HEK293T (cell line): ENCODE measurements around the gene EFTUD2.

Source experiments
- ARNT ChIP-seq: fragments of 450-650 bp; IDR thresholded peaks from 2 replicates; pipeline ENCODE4 v1.6.1; 2017; ENCODE audit warnings: mild to moderate bottlenecking
- BHLHE40 ChIP-seq: fragments of 450-650 bp; IDR thresholded peaks from 2 replicates; pipeline ENCODE4 v1.6.1; 2016; ENCODE audit warnings: mild to moderate bottlenecking, moderate library complexity, borderline replicate concordance
- ELF4 ChIP-seq: fragments of 450-650 bp; IDR thresholded peaks from 2 replicates; pipeline ENCODE4 v1.6.1; 2017; ENCODE audit warnings: antibody characterized with exemption
- FOXK2 ChIP-seq: fragments of 450-650 bp; IDR thresholded peaks from 2 replicates; pipeline ENCODE4 v1.6.1; 2016; ENCODE audit warnings: mild to moderate bottlenecking
- FOXM1 ChIP-seq: fragments of 450-650 bp; IDR thresholded peaks from 2 replicates; pipeline ENCODE4 v1.6.1; 2017; ENCODE audit warnings: mild to moderate bottlenecking, borderline replicate concordance
- HDGF ChIP-seq: fragments of 450-650 bp; IDR thresholded peaks from 2 replicates; pipeline ENCODE4 v1.6.1; 2017; ENCODE audit warnings: antibody characterized with exemption, borderline replicate concordance
- L3MBTL2 ChIP-seq: fragments of 450-650 bp; conservative IDR thresholded peaks from 2 replicates; pipeline ENCODE4 v1.6.1; 2016; ENCODE audit warnings: mild to moderate bottlenecking
- LEF1 ChIP-seq: fragments of 450-650 bp; IDR thresholded peaks from 2 replicates; pipeline ENCODE4 v1.6.1; 2017; ENCODE audit warnings: mild to moderate bottlenecking, borderline replicate concordance
- PKNOX1 ChIP-seq: fragments of 450-650 bp; IDR thresholded peaks from 2 replicates; pipeline ENCODE4 v1.6.1; 2016
- SP1 ChIP-seq: fragments of 450-650 bp; IDR thresholded peaks from 2 replicates; pipeline ENCODE4 v1.6.1; 2017
- SUZ12 ChIP-seq: fragments of 450-650 bp; IDR thresholded peaks from 2 replicates; pipeline ENCODE4 v1.6.1; 2016; ENCODE audit warnings: mild to moderate bottlenecking
- ZNF384 ChIP-seq: fragments of 450-650 bp; IDR thresholded peaks from 2 replicates; pipeline ENCODE4 v1.6.1; 2016

- TF ChIP-seq BHLHE40 (no peak), SUZ12 (no peak), SP1 (no peak), PKNOX1 (no peak), FOXM1 (no peak), ELF4 (no peak), ARNT (no peak), L3MBTL2 (no peak), FOXK2 (no peak), ZNF384 (no peak), LEF1 (no peak), HDGF (no peak)
Measured at GRCh38 chr17:44889003-44889402, 10.2 kb downstream of the EFTUD2 start.
